ENCODE results near the gene ADH6. TPM values are rescaled to one million over a fixed set of nuclear protein-coding genes. Genes with fewer than 3 reads are reported as not detected.

ADH6 gene
- total and polyA plus RNA-seq, 9 of the 15 experiments (the other 6 are each of a cell fraction or from before 2014, with no cell fraction given), result 0.13 TPM; not detected in 8

DNA sequence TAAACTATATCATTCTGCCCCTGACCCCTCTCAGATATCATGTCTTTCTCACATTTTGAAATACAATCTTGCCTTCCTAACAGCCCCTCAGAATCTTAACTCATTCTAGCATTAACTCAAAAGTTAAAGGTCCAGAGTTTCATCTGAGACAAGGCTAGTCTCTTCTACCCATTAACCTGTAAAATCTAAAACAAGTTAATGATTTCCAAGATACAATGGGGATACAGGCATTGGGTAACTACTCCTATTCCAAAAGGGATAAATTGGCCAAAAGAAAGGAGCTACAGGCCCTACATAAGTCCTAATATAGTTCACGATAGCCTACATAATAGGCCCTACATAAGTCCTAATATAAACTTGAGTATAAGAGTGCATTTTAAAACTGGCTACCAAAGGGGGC, 18.9 kb downstream of the ADH6 start (continued):
- TF ChIP-seq, protein P1, sequence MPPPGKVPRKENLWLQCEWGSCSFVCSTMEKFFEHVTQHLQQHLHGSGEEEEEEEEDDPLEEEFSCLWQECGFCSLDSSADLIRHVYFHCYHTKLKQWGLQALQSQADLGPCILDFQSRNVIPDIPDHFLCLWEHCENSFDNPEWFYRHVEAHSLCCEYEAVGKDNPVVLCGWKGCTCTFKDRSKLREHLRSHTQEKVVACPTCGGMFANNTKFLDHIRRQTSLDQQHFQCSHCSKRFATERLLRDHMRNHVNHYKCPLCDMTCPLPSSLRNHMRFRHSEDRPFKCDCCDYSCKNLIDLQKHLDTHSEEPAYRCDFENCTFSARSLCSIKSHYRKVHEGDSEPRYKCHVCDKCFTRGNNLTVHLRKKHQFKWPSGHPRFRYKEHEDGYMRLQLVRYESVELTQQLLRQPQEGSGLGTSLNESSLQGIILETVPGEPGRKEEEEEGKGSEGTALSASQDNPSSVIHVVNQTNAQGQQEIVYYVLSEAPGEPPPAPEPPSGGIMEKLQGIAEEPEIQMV (tag; conservative IDR thresholded peaks at IDR 0.05; ENCODE audit: low read depth), result no peak
- TF ChIP-seq TCF7 (IDR thresholded peaks at IDR 0.05; ENCODE audit: borderline replicate concordance), result no peak

GRCh38 chr4:99190336-99190735, 28.7 kb downstream of the ADH6 start:
- intact Hi-C loops (cut with micrococcal nuclease), result no loop called here
- Histone ChIP-seq H3K27me3 (ENCODE audit: control insufficient read depth in 2 of 2, insufficient read depth in 2 of 2, low read length in 2 of 2) (no peaks in the 10 kb centered on the region), H3K9me3 (replicated peaks; ENCODE audit: control insufficient read depth, insufficient read depth, low read depth, low read length) (no peaks in the 10 kb centered on the region), H3K9me1 (ENCODE audit: control insufficient read depth, insufficient read depth, low read length) (no peaks in the 10 kb centered on the region), H3K36me3 (ENCODE audit: control insufficient read depth, insufficient read depth, low read length) (no peaks in the 10 kb centered on the region), H3K4me3 (no peak overlapping the region), H3K9ac (ENCODE audit: insufficient read depth in 1 of 2, low read depth in 2 of 2, low read length in 2 of 2) (no peak overlapping the region), H3K4me2 (ENCODE audit: insufficient read depth, low read length) (no peak overlapping the region), H2AFZ (ENCODE audit: low read depth, low read length) (no peak overlapping the region), H3K27ac (ENCODE audit: extremely low read depth, low read depth, low read length) (no peak overlapping the region), H4K20me1 (replicated peaks; ENCODE audit: control insufficient read depth, insufficient read depth, low read length) (no peaks in the 10 kb centered on the region), H3K4me1 (replicated peaks in 1 of 2; ENCODE audit: control insufficient read depth in 2 of 2, insufficient read depth in 2 of 2, low read length in 2 of 2) (no peaks in the 10 kb centered on the region), H3K79me2 (ENCODE audit: control insufficient read depth, insufficient read depth, low read length) (no peaks in the 10 kb centered on the region)
- TF ChIP-seq, protein P2, sequence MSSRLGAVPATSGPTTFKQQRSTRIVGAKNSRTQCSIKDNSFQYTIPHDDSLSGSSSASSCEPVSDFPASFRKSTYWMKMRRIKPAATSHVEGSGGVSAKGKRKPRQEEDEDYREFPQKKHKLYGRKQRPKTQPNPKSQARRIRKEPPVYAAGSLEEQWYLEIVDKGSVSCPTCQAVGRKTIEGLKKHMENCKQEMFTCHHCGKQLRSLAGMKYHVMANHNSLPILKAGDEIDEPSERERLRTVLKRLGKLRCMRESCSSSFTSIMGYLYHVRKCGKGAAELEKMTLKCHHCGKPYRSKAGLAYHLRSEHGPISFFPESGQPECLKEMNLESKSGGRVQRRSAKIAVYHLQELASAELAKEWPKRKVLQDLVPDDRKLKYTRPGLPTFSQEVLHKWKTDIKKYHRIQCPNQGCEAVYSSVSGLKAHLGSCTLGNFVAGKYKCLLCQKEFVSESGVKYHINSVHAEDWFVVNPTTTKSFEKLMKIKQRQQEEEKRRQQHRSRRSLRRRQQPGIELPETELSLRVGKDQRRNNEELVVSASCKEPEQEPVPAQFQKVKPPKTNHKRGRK (tag; IDR thresholded peaks at IDR 0.05), result no peak
- no peak for TF ChIP-seq NR4A1 (CRISPR knock-in tag; IDR thresholded peaks at IDR 0.05)
- TF ChIP-seq NR4A1 (tag; IDR thresholded peaks at IDR 0.05), result no peak
- TF ChIP-seq HNRNPH1 (optimal IDR thresholded peaks at IDR 0.05; ENCODE audit: low read depth, low read length), result no peak
- TF ChIP-seq, protein P3, sequence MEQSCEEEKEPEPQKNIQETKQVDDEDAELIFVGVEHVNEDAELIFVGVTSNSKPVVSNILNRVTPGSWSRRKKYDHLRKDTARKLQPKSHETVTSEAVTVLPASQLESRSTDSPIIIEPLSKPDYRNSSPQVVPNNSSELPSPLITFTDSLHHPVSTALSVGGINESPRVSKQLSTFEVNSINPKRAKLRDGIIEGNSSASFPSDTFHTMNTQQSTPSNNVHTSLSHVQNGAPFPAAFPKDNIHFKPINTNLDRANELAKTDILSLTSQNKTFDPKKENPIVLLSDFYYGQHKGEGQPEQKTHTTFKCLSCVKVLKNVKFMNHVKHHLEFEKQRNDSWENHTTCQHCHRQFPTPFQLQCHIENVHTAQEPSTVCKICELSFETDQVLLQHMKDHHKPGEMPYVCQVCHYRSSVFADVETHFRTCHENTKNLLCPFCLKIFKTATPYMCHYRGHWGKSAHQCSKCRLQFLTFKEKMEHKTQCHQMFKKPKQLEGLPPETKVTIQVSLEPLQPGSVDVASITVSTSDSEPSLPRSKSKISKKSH (CRISPR knock-in tag; IDR thresholded peaks at IDR 0.05), result no peak
- no peak for DNase-seq (ENCODE audit: extremely low read depth in 1 of 4, low spot score in 3 of 4)
- 0% methylated on average over 5 of the region's 5 CpGs for WGBS (ENCODE audit: insufficient coverage, low coverage, missing lambda C conversion rate)
- ChIA-PET POLR2A (no interaction called here), CTCF (ENCODE audit: low intra/inter-chr PET ratio) (no interaction called here)
- BruUV-seq (replicated peaks), result no TSS peak
- in situ Hi-C loops (cut with MboI), result no loop called here
- no peak for ATAC-seq
- FAIRE-seq, result no peak

Measured in K562 (cell line).